ENCODE measurements around the gene CLCN7.
"Not testable (repeated sequence)": the region's sequence is repeated elsewhere in the genome, so short reads cannot be mapped to it uniquely, and the experiment has no call there.

CLCN7 gene

DNA sequence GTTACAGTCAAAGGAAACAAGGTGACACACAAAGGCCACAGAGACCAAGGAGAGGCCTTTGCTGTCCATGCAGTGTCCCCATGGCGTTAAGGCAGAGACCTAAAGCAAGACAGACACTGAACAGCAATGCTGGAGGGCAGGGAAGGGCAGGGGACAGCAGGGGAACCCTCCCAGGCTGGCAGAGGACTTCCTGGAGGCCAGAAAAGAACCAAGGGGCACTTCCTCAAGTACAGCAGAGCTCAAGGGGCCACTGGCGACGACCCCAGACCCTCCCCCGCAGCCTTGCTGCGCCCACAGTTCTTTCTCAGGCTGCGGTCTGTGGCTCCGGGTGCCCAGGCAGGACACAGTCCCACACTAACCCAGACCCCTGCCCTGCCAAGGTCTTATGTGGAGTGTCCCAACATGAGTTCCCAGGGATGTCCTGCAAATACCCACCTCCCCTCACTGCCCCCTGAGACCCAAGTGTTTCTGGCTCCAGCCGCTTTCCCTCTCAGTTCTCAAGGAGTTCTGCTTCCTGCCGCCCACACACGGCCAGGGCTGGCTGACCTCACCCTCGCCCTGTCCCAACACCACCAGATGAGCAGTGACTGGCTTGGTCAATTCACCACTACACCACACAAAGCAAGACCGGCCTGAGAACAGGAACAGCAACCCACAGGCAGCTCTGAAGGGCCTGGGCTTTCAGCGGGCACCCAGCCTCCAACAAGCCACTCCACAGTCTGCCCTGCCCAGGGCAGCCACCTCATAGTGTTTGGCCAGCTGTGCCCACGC, 4.2 kb downstream of the CLCN7 start:
- peaks cover 54% of the 10 kb centered on the region for H3K79me1 ChIP-seq (replicated peaks; ENCODE audit: low read length, poor library complexity, severe bottlenecking)
- peak overlapping the region in 1 of 2 experiments; percentile 45 for H3K4me3 ChIP-seq (ENCODE audit: insufficient read depth in 1 of 2, low read depth in 1 of 2, low read length in 2 of 2)
- peak overlapping the region; percentile 9 to 71 for H2BK12ac ChIP-seq (ENCODE audit: low read length in 2 of 2)
- H3K4me1 ChIP-seq (ENCODE audit: control insufficient read depth, insufficient read depth, low read depth, low read length), result peaks cover 46% of the 10 kb centered on the region
- H3K36me3 ChIP-seq (ENCODE audit: control insufficient read depth in 1 of 2, insufficient read depth in 2 of 2, low read depth in 1 of 2, low read length in 2 of 2), result peaks cover 4 to 25% of the 10 kb centered on the region in 2 experiments
- H4K8ac ChIP-seq (ENCODE audit: low read length), result peak overlapping the region; percentile 45
- peak overlapping the region; percentile 55 for H3K9ac ChIP-seq (ENCODE audit: low read length)
- H3K4me2 ChIP-seq (ENCODE audit: low read length, poor library complexity, severe bottlenecking), result no peak overlapping the region
- no peaks in the 10 kb centered on the region for H3K9me3 ChIP-seq (ENCODE audit: control insufficient read depth, low read length)
- H3K27me3 ChIP-seq (ENCODE audit: control insufficient read depth in 1 of 2, insufficient read depth in 1 of 2, low read length in 2 of 2), result no peaks in the 10 kb centered on the region
- H2BK5ac ChIP-seq (ENCODE audit: low read depth, low read length, poor library complexity, severe bottlenecking), result no peak overlapping the region
- H2BK120ac ChIP-seq (ENCODE audit: low read depth, low read length), result no peak overlapping the region
- no peak overlapping the region for H2BK15ac ChIP-seq (ENCODE audit: low read depth, poor library complexity, severe bottlenecking)
- peak overlapping the region; percentile 57 for H4K91ac ChIP-seq (ENCODE audit: low read length)
- DNase-seq, result peak; percentile 68
- H3K18ac ChIP-seq (ENCODE audit: low read depth in 1 of 2, low read length in 2 of 2), result peak overlapping the region in 1 of 2 experiments; percentile 49
- peak overlapping the region; percentile 42 to 52 for H3K4ac ChIP-seq (ENCODE audit: low read depth in 1 of 2, low read length in 2 of 2)
- 66% methylated on average over 14 of the region's 14 CpGs for WGBS
- no peak overlapping the region for H2AK5ac ChIP-seq (ENCODE audit: low read length, severe bottlenecking)
- H3K27ac ChIP-seq (ENCODE audit: low read length, poor library complexity, severe bottlenecking), result no peak overlapping the region
- H2AFZ ChIP-seq (ENCODE audit: low read depth, low read length), result no peak overlapping the region
- peak overlapping the region in 1 of 2 experiments; percentile 48 for H3K14ac ChIP-seq (ENCODE audit: low read length in 2 of 2)
- peak overlapping the region in 1 of 2 experiments; percentile 46 for H3K23ac ChIP-seq (ENCODE audit: low read length in 2 of 2)

DNA sequence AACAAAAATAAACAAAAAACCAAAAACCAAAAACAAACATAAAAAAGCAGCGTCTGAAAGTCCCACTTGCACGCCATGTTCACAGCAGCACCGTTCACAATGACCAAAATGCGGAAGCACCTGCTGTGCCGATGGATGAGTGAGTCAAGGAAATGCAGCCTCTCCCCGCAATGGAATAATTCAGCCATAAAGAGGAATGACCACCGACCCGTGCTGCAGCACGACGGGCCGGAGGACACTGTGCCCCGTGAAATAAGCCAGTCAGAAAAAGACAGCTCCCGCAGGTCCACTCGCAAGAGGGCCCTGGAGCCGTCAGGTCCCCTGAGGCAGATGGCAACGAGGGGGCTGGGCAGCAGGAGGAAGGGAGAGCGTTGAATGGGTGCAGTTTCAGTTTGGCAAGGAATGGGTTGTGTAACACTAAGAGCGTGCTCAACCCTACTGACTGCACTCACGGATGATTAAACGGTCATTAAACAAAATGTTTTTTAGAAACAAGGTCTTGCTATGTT, 5.1 kb downstream of the CLCN7 start:
- H3K23ac ChIP-seq (ENCODE audit: low read length in 2 of 2), result no peak overlapping the region
- H3K9me3 ChIP-seq (ENCODE audit: control insufficient read depth, low read length), result no peaks in the 10 kb centered on the region
- no peak overlapping the region for H3K18ac ChIP-seq (ENCODE audit: low read depth in 1 of 2, low read length in 2 of 2)
- no peak overlapping the region for H2BK120ac ChIP-seq (ENCODE audit: low read depth, low read length)
- peaks cover 41% of the 10 kb centered on the region for H3K4me1 ChIP-seq (ENCODE audit: control insufficient read depth, insufficient read depth, low read depth, low read length)
- H3K14ac ChIP-seq (ENCODE audit: low read length in 2 of 2), result no peak overlapping the region
- peak overlapping the region; percentile 13 for H2BK15ac ChIP-seq (ENCODE audit: low read depth, poor library complexity, severe bottlenecking)
- H3K4ac ChIP-seq (ENCODE audit: low read depth in 1 of 2, low read length in 2 of 2), result no peak overlapping the region
- H3K4me3 ChIP-seq (ENCODE audit: insufficient read depth in 1 of 2, low read depth in 1 of 2, low read length in 2 of 2), result no peak overlapping the region
- no peak overlapping the region for H2BK5ac ChIP-seq (ENCODE audit: low read depth, low read length, poor library complexity, severe bottlenecking)
- H3K27me3 ChIP-seq (ENCODE audit: control insufficient read depth in 1 of 2, insufficient read depth in 1 of 2, low read length in 2 of 2), result no peaks in the 10 kb centered on the region
- H3K79me1 ChIP-seq (replicated peaks; ENCODE audit: low read length, poor library complexity, severe bottlenecking), result peaks cover 55% of the 10 kb centered on the region
- H3K9ac ChIP-seq (ENCODE audit: low read length), result peak overlapping the region; percentile 55
- H3K27ac ChIP-seq (ENCODE audit: low read length, poor library complexity, severe bottlenecking), result no peak overlapping the region
- H3K4me2 ChIP-seq (ENCODE audit: low read length, poor library complexity, severe bottlenecking), result no peak overlapping the region
- H3K36me3 ChIP-seq (ENCODE audit: control insufficient read depth in 1 of 2, insufficient read depth in 2 of 2, low read depth in 1 of 2, low read length in 2 of 2), result peaks cover 4 to 35% of the 10 kb centered on the region in 2 experiments
- 94% methylated on average over 20 of the region's 20 CpGs for WGBS
- no peak overlapping the region for H4K91ac ChIP-seq (ENCODE audit: low read length)
- H2AFZ ChIP-seq (ENCODE audit: low read depth, low read length), result no peak overlapping the region
- no peak overlapping the region for H2AK5ac ChIP-seq (ENCODE audit: low read length, severe bottlenecking)
- no peak overlapping the region for H4K8ac ChIP-seq (ENCODE audit: low read length)
- H2BK12ac ChIP-seq (ENCODE audit: low read length in 2 of 2), result peak overlapping the region in 1 of 2 experiments; percentile 25
- no peak for DNase-seq

DNA sequence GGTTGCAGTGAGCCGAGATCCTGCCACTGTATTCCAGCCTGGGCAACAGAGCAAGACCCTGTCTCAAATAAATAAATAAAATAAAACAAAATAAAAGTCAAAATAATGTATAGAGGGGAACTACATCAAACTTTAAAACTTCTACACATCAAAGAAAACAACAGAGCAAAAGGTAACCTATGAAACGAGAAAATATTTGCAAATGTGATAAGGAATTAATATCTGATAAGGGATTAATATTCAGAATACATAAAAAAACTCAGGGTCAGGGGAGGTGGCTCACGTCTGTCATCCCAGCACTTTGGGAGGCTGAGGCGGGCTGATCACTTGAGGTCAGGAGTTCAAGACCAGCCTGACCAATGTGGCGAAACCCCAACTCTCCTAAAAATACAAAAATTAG, 5.7 kb downstream of the CLCN7 start:
- H2BK120ac ChIP-seq (ENCODE audit: low read depth, low read length); H3K4me3 ChIP-seq (ENCODE audit: insufficient read depth in 1 of 2, low read depth in 1 of 2, low read length in 2 of 2); H2AFZ ChIP-seq (ENCODE audit: low read depth, low read length); H3K9me3 ChIP-seq (ENCODE audit: control insufficient read depth, low read length); H3K18ac ChIP-seq (ENCODE audit: low read depth in 1 of 2, low read length in 2 of 2); H2BK15ac ChIP-seq (ENCODE audit: low read depth, poor library complexity, severe bottlenecking); H3K27ac ChIP-seq (ENCODE audit: low read length, poor library complexity, severe bottlenecking); DNase-seq; H3K27me3 ChIP-seq (ENCODE audit: control insufficient read depth in 1 of 2, insufficient read depth in 1 of 2, low read length in 2 of 2); H2AK5ac ChIP-seq (ENCODE audit: low read length, severe bottlenecking); H4K91ac ChIP-seq (ENCODE audit: low read length); H3K4ac ChIP-seq (ENCODE audit: low read depth in 1 of 2, low read length in 2 of 2); H4K8ac ChIP-seq (ENCODE audit: low read length); H3K9ac ChIP-seq (ENCODE audit: low read length); H3K14ac ChIP-seq (ENCODE audit: low read length in 2 of 2); H2BK12ac ChIP-seq (ENCODE audit: low read length in 2 of 2); H3K23ac ChIP-seq (ENCODE audit: low read length in 2 of 2); H2BK5ac ChIP-seq (ENCODE audit: low read depth, low read length, poor library complexity, severe bottlenecking); H3K4me2 ChIP-seq (ENCODE audit: low read length, poor library complexity, severe bottlenecking): not testable (repeated sequence)
- H3K36me3 ChIP-seq (ENCODE audit: control insufficient read depth in 1 of 2, insufficient read depth in 2 of 2, low read depth in 1 of 2, low read length in 2 of 2), result peaks cover 8 to 41% of the 10 kb centered on the region in 2 experiments
- peaks cover 51% of the 10 kb centered on the region for H3K79me1 ChIP-seq (replicated peaks; ENCODE audit: low read length, poor library complexity, severe bottlenecking)
- 87% methylated on average over 3 of the region's 5 CpGs for WGBS
- H3K4me1 ChIP-seq (ENCODE audit: control insufficient read depth, insufficient read depth, low read depth, low read length), result peaks cover 36% of the 10 kb centered on the region

DNA sequence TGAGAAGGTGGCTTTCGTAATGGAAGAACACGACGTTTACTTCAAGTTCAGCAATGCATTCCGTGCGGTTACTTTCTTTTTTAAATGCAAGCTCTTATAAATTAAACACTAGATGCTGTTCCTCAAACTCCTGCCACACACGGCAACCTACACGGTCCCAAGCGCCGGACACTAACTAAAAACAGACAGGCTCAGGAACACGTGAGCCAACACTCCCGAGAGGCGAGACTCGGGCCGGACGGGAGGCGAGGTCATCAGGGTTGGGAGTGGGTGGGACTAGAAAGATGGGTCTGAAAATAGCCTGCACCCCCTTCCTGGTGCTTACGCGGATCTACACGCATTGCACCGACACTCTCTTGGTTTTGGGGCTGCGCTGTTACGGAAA, 6.4 kb downstream of the CLCN7 start:
- Histone ChIP-seq H3K9ac (ENCODE audit: low read length) (peak overlapping the region; percentile 29), H4K91ac (ENCODE audit: low read length) (no peak overlapping the region), H2AFZ (ENCODE audit: low read depth, low read length) (no peak overlapping the region), H3K27ac (ENCODE audit: low read length, poor library complexity, severe bottlenecking) (no peak overlapping the region), H2BK5ac (ENCODE audit: low read depth, low read length, poor library complexity, severe bottlenecking) (no peak overlapping the region), H3K23ac (ENCODE audit: low read length in 2 of 2) (no peak overlapping the region), H3K27me3 (ENCODE audit: control insufficient read depth in 1 of 2, insufficient read depth in 1 of 2, low read length in 2 of 2) (no peaks in the 10 kb centered on the region), H3K9me3 (ENCODE audit: control insufficient read depth, low read length) (no peaks in the 10 kb centered on the region), H2BK120ac (ENCODE audit: low read depth, low read length) (no peak overlapping the region), H3K4me3 (ENCODE audit: insufficient read depth in 1 of 2, low read depth in 1 of 2, low read length in 2 of 2) (peak overlapping the region in 1 of 2 experiments; percentile 18), H3K79me1 (replicated peaks; ENCODE audit: low read length, poor library complexity, severe bottlenecking) (peaks cover 50% of the 10 kb centered on the region), H3K18ac (ENCODE audit: low read depth in 1 of 2, low read length in 2 of 2) (no peak overlapping the region), H3K14ac (ENCODE audit: low read length in 2 of 2) (no peak overlapping the region), H3K4me1 (ENCODE audit: control insufficient read depth, insufficient read depth, low read depth, low read length) (peaks cover 30% of the 10 kb centered on the region), H2AK5ac (ENCODE audit: low read length, severe bottlenecking) (no peak overlapping the region), H3K4ac (ENCODE audit: low read depth in 1 of 2, low read length in 2 of 2) (no peak overlapping the region), H2BK12ac (ENCODE audit: low read length in 2 of 2) (no peak overlapping the region), H2BK15ac (ENCODE audit: low read depth, poor library complexity, severe bottlenecking) (no peak overlapping the region), H4K8ac (ENCODE audit: low read length) (no peak overlapping the region), H3K36me3 (ENCODE audit: control insufficient read depth in 1 of 2, insufficient read depth in 2 of 2, low read depth in 1 of 2, low read length in 2 of 2) (peaks cover 15 to 42% of the 10 kb centered on the region in 2 experiments), H3K4me2 (ENCODE audit: low read length, poor library complexity, severe bottlenecking) (no peak overlapping the region)
- no peak for DNase-seq
- 95% methylated on average over 22 of the region's 22 CpGs for WGBS
